MM.1S (cell line): Measurements from ENCODE around the gene RDH5.

Source experiments
- CTCF ChIP-seq: fragments of 300-600 bp; sonication (generic); IDR thresholded peaks from 2 replicates; pipeline ENCODE4 v1.5.1; 2016; ENCODE audit warnings: antibody characterized with exemption, low read length, mixed read lengths
- EZH2 ChIP-seq: fragments of 300-600 bp; sonication (generic); optimal IDR thresholded peaks from 2 replicates; pipeline ENCODE3; 2017; ENCODE audit warnings: low read depth, mild to moderate bottlenecking, antibody characterized with exemption, low read length, mixed read lengths
- EZH2phosphoT487 ChIP-seq: fragments of 300-600 bp; sonication (generic); IDR thresholded peaks from 2 replicates; pipeline ENCODE4 v1.6.1; 2018; ENCODE audit warnings: antibody characterized with exemption, low read length

GRCh38 chr12:55671746-55672145 is 48.4 kb upstream of the RDH5 start:
- TF ChIP-seq EZH2: no peak
- TF ChIP-seq CTCF: no peak
- TF ChIP-seq EZH2phosphoT487: no peak
